NB4 (cell line): ENCODE results near the gene CCNY.

ENCODE experiments used
- DNase-seq: peaks from one replicate; pipeline ENCODE4 v3.0.0; 2010; ENCODE audit warnings: low read depth
- H3K4me3 ChIP-seq: one replicate; pipeline ENCODE4 v1.5.1; 2011; ENCODE audit warnings: mild to moderate bottlenecking, low read depth, low read length, moderate library complexity
- CTCF ChIP-seq: IDR thresholded peaks from one replicate; pipeline ENCODE4 v1.5.1; 2012; ENCODE audit warnings: low read depth, low read length
- MYC ChIP-seq: IDR thresholded peaks from 2 replicates; pipeline ENCODE4 v1.6.1; 2011; ENCODE audit warnings: low read depth, low read length
- POLR2A ChIP-seq: IDR thresholded peaks from 2 replicates; pipeline ENCODE4 v1.6.1; 2011; ENCODE audit warnings: mild to moderate bottlenecking; ENCODE audit not compliant: insufficient read length; ENCODE audit errors: extremely low read depth
- TF ChIP-seq, protein P1 (sequence below): IDR thresholded peaks from 2 replicates; pipeline ENCODE4 v1.6.1; 2011; ENCODE audit warnings: low read depth, low read length

CCNY gene

GRCh38 chr10:35355971-35356724 lies 19.8 kb downstream of the CCNY start:
- DNase-seq, result no peak
- TF ChIP-seq POLR2A, result no peak
- TF ChIP-seq, protein P1, sequence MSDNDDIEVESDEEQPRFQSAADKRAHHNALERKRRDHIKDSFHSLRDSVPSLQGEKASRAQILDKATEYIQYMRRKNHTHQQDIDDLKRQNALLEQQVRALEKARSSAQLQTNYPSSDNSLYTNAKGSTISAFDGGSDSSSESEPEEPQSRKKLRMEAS, result no peak
- no peak for TF ChIP-seq CTCF
- no peak for TF ChIP-seq MYC
- no peak overlapping the region for H3K4me3 ChIP-seq

- no peak for DNase-seq
- TF ChIP-seq, protein P1, result no peak
- no peak for TF ChIP-seq MYC
- TF ChIP-seq CTCF, result no peak
- no peak for TF ChIP-seq POLR2A
- no peak overlapping the region for H3K4me3 ChIP-seq
Measured at GRCh38 chr10:35356725-35357092, 20.4 kb downstream of the CCNY start.

GRCh38 chr10:35359056-35359455 lies 22.7 kb downstream of the CCNY start:
- no peak for DNase-seq
- TF ChIP-seq MYC (no peak), CTCF (no peak), POLR2A (no peak)
- TF ChIP-seq, protein P1, result no peak

DNA sequence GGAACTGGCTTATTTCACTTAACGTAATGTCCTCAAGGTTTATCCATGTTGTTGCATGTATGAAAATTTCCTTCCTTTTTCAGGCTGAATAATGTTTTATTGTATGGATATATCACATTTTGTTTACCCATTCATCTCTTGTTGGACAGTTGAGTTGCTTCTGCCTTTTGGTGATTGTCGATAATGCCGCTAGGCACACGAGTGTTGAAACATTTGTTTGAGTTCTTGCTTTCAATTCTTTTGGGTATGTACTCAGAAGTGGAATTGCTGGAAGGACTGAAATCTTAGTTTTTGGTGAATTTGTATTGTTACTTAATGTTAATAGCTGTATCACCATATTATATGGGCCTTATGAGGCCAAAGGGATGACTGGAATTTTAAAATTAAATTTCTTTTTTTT lies 23.6 kb downstream of the CCNY start:
- no peak for DNase-seq
- TF ChIP-seq, protein P1, result no peak
- TF ChIP-seq MYC (no peak), CTCF (no peak)
- H3K4me3 ChIP-seq, result no peak overlapping the region

More at GRCh38 chr10:35359056-35359455, 22.7 kb downstream of the CCNY start:
- no peak overlapping the region for H3K4me3 ChIP-seq

- DNase-seq, result no peak
- TF ChIP-seq MYC (no peak), CTCF (no peak), POLR2A (no peak)
- TF ChIP-seq, protein P1, result no peak
- no peak overlapping the region for H3K4me3 ChIP-seq
Measured at GRCh38 chr10:35362701-35363350, 26.5 kb downstream of the CCNY start.
